ENCODE data around the gene FPGS. TPM values are rescaled to one million over a fixed set of nuclear protein-coding genes. Genes with fewer than 3 reads are reported as not detected.

Gene FPGS
- polyA plus RNA-seq, 1 of the 3 experiments (the other 2 are of a cell fraction), result 82.7 TPM

DNA sequence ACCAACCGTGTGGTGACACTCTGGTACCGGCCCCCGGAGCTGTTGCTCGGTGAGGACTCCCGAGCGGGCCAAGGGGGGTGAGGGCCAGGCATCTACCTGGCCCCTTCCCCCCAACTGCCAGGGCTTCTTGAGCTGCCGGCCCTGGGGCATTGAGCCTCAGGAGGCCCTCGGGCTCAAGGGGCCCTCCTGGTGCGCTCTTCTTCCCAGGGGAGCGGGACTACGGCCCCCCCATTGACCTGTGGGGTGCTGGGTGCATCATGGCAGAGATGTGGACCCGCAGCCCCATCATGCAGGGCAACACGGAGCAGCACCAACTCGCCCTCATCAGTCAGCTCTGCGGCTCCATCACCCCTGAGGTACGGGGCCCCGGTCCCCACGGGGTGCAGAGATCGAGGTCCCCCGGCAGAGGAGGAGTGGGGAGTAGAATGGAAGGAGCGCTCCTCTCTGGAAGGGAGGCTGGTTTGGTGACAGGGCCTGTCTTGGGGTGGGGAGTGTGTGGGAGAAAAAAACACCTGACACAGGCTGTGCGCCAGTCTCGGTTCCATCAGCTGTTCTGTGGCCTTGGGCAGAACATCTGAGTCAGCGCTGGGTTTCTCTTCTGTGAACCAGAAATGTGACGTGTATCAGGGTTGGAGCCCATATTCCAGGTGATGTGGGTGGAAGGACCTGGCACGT lies 14.2 kb upstream of the FPGS start (continued):
- TF ChIP-seq NRF1 (IDR thresholded peaks at IDR 0.05; ENCODE audit: low read depth, low read length), result no peak

DNA sequence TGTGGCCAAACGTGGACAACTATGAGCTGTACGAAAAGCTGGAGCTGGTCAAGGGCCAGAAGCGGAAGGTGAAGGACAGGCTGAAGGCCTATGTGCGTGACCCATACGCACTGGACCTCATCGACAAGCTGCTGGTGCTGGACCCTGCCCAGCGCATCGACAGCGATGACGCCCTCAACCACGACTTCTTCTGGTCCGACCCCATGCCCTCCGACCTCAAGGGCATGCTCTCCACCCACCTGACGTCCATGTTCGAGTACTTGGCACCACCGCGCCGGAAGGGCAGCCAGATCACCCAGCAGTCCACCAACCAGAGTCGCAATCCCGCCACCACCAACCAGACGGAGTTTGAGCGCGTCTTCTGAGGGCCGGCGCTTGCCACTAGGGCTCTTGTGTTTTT lies 13.5 kb upstream of the FPGS start:
- peaks cover 59% of the 10 kb centered on the region for H3K79me2 ChIP-seq (ENCODE audit: insufficient read depth)
- 93% methylated on average over 22 of the region's 25 CpGs for WGBS (ENCODE audit: low lambda C conversion rate)
- peaks cover 56 to 60% of the 10 kb centered on the region in 2 experiments for H3K36me3 ChIP-seq (replicated peaks in 1 of 2; ENCODE audit: control insufficient read depth in 1 of 2, insufficient read depth in 2 of 2, low read length in 1 of 2)

DNA sequence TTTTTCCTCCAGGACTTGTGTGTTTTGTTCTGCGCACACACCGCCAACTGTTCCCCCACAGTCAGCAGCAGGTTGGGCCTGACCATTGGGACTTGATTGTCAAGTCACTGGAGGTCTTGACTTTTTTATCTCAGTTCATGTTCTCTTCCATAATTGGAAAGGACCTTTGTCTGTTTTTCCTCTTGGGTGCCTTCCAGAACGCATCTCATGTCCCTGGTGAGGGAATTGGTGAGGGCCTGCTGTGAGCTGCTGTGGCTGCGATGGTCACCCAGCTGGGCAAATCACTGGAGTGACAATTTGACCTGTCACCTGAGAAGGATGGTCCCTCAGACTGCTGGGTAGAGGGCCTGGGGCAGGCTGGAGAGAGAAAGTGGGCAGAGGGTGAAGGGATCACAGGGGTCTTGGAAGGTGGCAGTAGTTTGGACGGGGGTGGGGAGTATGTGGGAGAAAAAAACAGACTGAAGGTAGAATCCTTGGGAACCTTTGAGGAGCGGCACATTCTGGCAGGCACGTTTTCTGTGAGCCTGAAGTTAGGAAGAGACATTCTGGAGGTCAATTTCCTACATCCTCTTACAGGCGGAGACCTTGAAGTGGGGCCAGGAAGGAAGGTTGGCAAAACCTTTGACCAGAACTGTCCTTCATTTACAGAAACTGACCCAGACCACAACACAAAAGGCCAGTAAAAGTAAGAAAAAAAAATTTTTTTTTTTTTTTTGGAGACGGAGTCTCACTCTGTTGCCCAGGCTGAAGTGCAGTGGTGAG lies 12.4 kb upstream of the FPGS start:
- Histone ChIP-seq H3K9ac (no peak overlapping the region), H4K20me1 (ENCODE audit: insufficient read depth) (peaks cover 74% of the 10 kb centered on the region), H3K79me2 (ENCODE audit: insufficient read depth) (peaks cover 59% of the 10 kb centered on the region), H2AFZ (ENCODE audit: low read depth) (no peak overlapping the region), H3K4me1 (ENCODE audit: control insufficient read depth in 1 of 2, insufficient read depth in 2 of 2, low read depth in 1 of 2, low read length in 1 of 2) (peaks cover 6 to 10% of the 10 kb centered on the region in 2 experiments), H3K9me3 (no peaks in the 10 kb centered on the region), H3F3A (replicated peaks; ENCODE audit: insufficient read depth) (peaks cover 29% of the 10 kb centered on the region), H3K27ac (ENCODE audit: low read depth in 2 of 2, low read length in 1 of 2) (no peak overlapping the region), H3K9me2 (no peaks in the 10 kb centered on the region), H3K27me3 (ENCODE audit: insufficient read depth) (no peaks in the 10 kb centered on the region), H3K36me3 (replicated peaks in 1 of 2; ENCODE audit: control insufficient read depth in 1 of 2, insufficient read depth in 2 of 2, low read length in 1 of 2) (peaks cover 56 to 60% of the 10 kb centered on the region in 2 experiments), H3K4me2 (peak overlapping the region; percentile 22; the same call in 1 of the 2 replicates), H3K4me3 (ENCODE audit: low read depth in 2 of 2, low read length in 1 of 2) (no peak overlapping the region)
- POLR2A ChIA-PET, result no interaction called here
- CTCF ChIA-PET, result interaction anchor here (0.7 to 6.3 kb wide), 6 partner anchors 12 to 80 kb away, joined by 3 to 87 read pairs (median 3); partner anchors contain the start of gene TOR2A
- DNase-seq, result no peak
- 91% methylated on average over 9 of the region's 9 CpGs for WGBS (ENCODE audit: low lambda C conversion rate)
- TF ChIP-seq TEAD4 (IDR thresholded peaks at IDR 0.05; ENCODE audit: borderline replicate concordance, insufficient read depth) (no peak), MEF2A (IDR thresholded peaks at IDR 0.05; ENCODE audit: borderline replicate concordance, low read depth) (no peak), SMC3 (IDR thresholded peaks at IDR 0.05; ENCODE audit: low read depth, low read length) (no peak), RCOR1 (IDR thresholded peaks at IDR 0.05; ENCODE audit: low read length) (no peak), RFX5 (IDR thresholded peaks at IDR 0.05; ENCODE audit: low read length) (no peak), JUND (IDR thresholded peaks at IDR 0.05) (no peak), EP300 (IDR thresholded peaks at IDR 0.05; ENCODE audit: borderline replicate concordance in 1 of 2, low read depth in 1 of 2, low read length in 1 of 2) (no peak), SIN3A (IDR thresholded peaks at IDR 0.05; ENCODE audit: borderline replicate concordance, low read depth, low read length) (no peak)
- TF ChIP-seq, protein P1, sequence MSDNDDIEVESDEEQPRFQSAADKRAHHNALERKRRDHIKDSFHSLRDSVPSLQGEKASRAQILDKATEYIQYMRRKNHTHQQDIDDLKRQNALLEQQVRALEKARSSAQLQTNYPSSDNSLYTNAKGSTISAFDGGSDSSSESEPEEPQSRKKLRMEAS (IDR thresholded peaks at IDR 0.05; ENCODE audit: low read depth), result no peak
- TF ChIP-seq, protein P2, sequence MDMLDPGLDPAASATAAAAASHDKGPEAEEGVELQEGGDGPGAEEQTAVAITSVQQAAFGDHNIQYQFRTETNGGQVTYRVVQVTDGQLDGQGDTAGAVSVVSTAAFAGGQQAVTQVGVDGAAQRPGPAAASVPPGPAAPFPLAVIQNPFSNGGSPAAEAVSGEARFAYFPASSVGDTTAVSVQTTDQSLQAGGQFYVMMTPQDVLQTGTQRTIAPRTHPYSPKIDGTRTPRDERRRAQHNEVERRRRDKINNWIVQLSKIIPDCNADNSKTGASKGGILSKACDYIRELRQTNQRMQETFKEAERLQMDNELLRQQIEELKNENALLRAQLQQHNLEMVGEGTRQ (IDR thresholded peaks at IDR 0.05; ENCODE audit: borderline replicate concordance, low read depth, low read length), result no peak
- TF ChIP-seq, protein P3, sequence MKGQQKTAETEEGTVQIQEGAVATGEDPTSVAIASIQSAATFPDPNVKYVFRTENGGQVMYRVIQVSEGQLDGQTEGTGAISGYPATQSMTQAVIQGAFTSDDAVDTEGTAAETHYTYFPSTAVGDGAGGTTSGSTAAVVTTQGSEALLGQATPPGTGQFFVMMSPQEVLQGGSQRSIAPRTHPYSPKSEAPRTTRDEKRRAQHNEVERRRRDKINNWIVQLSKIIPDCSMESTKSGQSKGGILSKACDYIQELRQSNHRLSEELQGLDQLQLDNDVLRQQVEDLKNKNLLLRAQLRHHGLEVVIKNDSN (IDR thresholded peaks at IDR 0.05; ENCODE audit: borderline replicate concordance, low read depth), result no peak

More for the DNA sequence above, 13.5 kb upstream of the FPGS start:
- no peaks in the 10 kb centered on the region for H3K9me2 ChIP-seq
- no peak overlapping the region for H2AFZ ChIP-seq (ENCODE audit: low read depth)
- H4K20me1 ChIP-seq (ENCODE audit: insufficient read depth), result peaks cover 74% of the 10 kb centered on the region
- H3K27me3 ChIP-seq (ENCODE audit: insufficient read depth), result no peaks in the 10 kb centered on the region
- TF ChIP-seq, protein P3 (IDR thresholded peaks at IDR 0.05; ENCODE audit: borderline replicate concordance, low read depth), result no peak
- TF ChIP-seq, protein P2 (IDR thresholded peaks at IDR 0.05; ENCODE audit: borderline replicate concordance, low read depth, low read length), result no peak
- TF ChIP-seq NFIC (IDR thresholded peaks at IDR 0.05; ENCODE audit: borderline replicate concordance) (no peak), RXRA (IDR thresholded peaks at IDR 0.05; ENCODE audit: borderline replicate concordance, low read depth) (no peak), TEAD4 (IDR thresholded peaks at IDR 0.05; ENCODE audit: borderline replicate concordance, insufficient read depth) (no peak), SIN3A (IDR thresholded peaks at IDR 0.05; ENCODE audit: borderline replicate concordance, low read depth, low read length) (no peak), RCOR1 (IDR thresholded peaks at IDR 0.05; ENCODE audit: low read length) (no peak)
- H3K9ac ChIP-seq, result no peak overlapping the region
- CTCF ChIA-PET, result interaction anchor here (1.0 to 6.3 kb wide), 3 partner anchors 54 to 132 kb away, joined by 3 to 87 read pairs (median 24); partner anchors contain the start of gene TOR2A
- peaks cover 6 to 13% of the 10 kb centered on the region in 2 experiments for H3K4me1 ChIP-seq (ENCODE audit: control insufficient read depth in 1 of 2, insufficient read depth in 2 of 2, low read depth in 1 of 2, low read length in 1 of 2)
- no peaks in the 10 kb centered on the region for H3K9me3 ChIP-seq
- no peak overlapping the region for H3K4me3 ChIP-seq (ENCODE audit: low read depth in 2 of 2, low read length in 1 of 2)
- POLR2A ChIA-PET, result no interaction called here
- no peak overlapping the region for H3K4me2 ChIP-seq
- H3K27ac ChIP-seq (ENCODE audit: low read depth in 2 of 2, low read length in 1 of 2), result no peak overlapping the region
- peaks cover 22% of the 10 kb centered on the region for H3F3A ChIP-seq (replicated peaks; ENCODE audit: insufficient read depth)
- DNase-seq, result no peak
